Inflammatory macrophage treated with lipopolysaccharide for 1 hour (primary cell): ENCODE results near the gene FLII.
"Not testable (repeated sequence)": the region's sequence is repeated elsewhere in the genome, so short reads cannot be mapped to it uniquely, and the experiment has no call there.

ENCODE experiments used
- DNase-seq, 2 donors: peaks; one replicate each; pipeline ENCODE4 v3.0.0-alpha.2; 2020 to 2022

Gene FLII

DNA sequence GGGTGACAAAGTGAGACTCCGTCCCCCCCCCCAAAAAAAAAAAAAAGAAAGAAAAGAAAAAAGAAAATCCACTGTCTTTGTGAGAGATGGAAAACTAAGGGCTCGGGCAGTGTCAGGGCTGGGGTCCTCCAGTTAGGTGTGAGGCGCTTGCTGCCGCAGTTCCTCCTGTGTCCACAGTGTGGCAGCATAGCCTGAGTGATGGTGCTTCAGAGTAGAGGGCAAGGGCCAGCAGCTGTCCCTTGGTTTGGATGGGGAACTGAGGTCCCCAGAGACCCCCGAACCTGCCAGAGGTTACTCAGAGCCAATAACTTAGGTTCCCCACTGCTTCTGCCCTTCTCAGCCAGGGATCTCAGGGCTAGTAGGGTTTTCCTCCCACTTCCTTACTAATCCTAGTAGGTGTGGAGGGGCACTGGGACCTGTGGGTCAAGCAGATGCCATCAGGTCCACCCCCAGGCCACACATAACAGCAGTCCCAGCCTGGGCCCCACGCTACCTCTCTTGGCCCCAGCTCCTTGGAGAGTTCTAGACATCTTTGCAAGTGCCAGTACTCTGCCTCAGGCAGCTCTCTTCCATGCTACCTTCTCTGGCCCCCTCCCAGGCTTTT lies 41.0 kb downstream of the FLII start:
- DNase-seq = peak; percentile 30 to 85

DNA sequence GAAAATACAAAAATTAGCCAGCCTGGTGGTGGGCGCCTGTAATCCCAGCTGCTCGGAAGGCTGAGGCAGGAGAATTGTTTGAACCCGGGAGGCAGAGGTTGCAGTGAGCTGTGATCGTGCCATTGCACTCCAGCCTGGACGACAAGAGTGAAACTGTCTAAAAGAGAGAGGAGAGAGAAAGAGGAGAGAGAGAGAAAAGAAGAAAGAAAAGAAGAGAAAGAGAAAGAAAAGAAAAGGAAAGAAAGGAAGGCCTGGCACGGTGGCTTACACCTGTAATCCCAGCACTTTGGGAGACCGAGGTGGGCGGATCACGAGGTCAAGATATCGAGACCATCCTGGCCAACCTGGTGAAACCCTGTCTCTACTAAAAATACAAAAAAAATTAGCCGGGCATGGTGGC lies 41.6 kb downstream of the FLII start:
- not testable (repeated sequence) for DNase-seq

DNA sequence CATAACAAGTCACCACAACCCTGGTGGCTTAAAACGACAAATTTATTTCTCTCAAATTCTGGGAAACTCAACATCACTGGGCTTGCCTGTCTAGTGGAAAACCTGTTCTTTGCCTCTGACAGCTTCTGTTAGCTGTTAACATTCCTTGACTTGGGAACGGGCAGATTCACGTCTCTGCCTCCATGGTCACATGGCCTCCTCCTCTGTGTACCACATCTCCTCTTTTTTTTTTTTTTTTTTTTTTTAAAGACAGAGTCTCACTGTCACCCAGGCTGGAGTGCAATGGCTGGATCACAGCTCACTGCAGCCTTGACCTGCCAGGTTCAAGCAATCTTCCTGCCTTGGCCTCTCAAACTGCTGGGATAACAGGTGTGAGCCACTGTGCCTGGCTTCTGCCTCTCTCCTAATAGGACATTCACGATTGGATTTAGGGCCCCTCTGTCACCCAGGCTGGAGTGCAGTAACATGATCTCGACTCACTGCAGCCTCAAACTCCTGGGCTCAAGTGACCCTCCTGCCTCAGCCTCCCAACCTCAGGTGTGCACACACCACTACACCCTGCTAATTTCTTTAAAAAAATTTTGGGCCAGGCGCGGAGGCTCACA lies 44.8 kb downstream of the FLII start:
- no peak for DNase-seq

DNA sequence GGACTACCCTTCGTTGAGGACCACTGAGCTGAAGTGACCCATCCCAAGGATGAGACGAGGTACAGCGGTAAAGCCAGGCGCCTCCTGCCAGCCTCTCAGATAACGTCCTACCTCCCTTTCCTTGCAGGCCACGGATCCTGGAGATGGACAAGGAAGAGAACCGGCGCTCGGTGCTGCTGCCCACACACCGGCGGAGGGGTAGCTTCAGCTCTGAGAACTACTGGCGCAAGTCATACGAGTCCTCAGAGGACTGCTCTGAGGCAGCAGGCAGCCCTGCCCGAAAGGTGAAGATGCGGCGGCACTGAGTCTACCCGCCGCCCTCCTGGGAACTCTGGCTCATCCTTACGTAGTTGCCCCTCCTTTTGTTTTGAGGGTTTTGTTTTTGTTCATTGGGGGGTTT lies 50.4 kb downstream of the FLII start:
- no peak for DNase-seq

DNA sequence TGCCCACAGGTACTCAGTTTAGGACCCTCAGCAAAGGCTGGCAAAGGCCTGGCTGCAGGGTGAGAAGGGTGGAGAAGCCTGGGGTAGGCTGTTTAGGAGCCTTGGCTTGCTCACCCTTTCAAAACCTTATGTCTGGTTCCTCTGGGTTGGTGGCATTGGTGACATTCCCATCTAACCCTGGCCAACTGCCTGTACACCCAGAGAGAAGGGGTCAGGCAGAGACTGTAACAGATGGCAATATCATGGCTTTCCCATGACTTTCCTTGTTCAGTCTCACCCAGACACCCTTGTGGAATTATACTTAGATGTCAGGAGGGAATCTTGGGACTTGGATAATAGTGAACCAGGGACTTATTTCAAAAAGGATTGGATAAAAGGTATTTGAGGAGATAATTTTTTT lies 51.6 kb downstream of the FLII start:
- DNase-seq = no peak

DNA sequence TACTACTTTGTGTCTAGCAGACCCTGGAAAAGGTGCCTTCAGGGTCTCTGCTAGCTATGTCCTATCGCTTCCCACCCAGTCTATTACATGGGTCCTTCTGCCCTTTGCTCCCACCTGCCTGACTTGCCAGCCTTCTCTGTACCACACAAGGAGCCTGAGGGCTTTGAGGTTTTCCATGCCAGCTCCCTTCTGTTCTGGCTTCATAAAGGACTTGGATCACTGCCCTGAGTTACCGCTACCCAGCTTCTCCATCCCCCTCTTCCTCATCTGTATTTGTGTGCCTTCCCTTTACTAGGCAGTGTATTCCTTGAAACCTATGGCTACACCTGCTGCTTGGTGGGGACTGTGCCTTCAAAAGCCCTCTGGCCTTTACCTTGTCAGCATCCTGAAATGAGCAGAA lies 52.7 kb downstream of the FLII start:
- no peak for DNase-seq

DNA sequence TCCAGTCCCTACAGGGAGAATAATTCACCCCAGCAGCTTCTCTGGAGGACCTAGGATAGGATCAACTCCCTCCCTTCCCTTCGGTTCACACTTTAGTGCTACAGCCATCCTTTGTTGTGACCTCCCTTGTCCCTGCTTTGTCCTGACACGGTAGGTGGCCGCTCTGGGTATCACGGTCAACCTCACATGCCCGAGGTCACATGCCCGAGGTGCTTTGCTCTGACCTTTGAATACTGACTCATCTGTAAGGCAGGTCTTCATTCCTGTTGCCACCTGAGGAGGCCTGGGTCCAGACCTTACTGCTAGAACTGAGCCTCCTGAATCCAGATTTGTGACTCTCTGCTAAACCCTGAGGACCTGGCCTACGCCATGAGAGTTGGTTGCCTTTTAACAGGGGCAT lies 55.2 kb downstream of the FLII start:
- no peak for DNase-seq

DNA sequence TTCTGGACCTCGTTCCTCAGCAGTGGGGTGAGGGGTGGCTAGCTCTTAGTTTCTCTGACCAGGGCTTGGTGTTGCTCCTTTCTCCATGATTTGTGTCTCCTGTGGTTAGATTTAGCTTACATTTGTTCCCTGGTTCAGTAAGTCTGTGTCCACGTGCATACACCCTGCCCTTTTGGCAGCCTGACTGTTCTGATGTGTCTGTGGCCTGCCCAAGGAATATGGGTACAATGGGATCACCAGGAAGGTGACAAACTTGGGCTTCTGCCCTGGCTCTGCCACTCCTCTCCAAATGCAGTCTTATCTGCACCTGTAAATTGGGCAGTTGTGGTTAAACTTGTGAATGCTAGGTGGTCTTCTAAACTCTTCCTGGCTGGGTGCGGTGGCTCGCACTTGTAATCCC lies 57.4 kb downstream of the FLII start:
- DNase-seq = no peak

DNA sequence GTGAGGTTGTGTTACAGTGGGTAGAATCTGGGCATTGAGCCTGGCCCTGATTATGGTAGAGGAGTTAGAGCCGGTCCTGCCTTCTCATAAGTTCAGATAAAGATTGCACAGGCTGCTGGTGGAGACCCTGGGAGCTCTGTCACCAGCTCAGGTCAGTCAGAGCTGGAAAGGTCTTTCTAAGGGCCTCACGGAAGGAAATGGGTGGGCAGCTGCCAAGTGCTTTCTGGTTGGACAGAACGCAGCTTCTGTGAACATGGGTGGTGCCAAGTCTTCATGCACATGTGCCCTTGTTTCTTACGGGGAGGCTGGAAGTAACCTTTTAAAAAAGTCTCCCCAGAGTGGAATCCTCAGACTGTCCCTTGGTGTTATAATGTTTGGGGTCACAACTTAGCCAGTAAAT lies 60.0 kb downstream of the FLII start:
- no peak for DNase-seq

DNA sequence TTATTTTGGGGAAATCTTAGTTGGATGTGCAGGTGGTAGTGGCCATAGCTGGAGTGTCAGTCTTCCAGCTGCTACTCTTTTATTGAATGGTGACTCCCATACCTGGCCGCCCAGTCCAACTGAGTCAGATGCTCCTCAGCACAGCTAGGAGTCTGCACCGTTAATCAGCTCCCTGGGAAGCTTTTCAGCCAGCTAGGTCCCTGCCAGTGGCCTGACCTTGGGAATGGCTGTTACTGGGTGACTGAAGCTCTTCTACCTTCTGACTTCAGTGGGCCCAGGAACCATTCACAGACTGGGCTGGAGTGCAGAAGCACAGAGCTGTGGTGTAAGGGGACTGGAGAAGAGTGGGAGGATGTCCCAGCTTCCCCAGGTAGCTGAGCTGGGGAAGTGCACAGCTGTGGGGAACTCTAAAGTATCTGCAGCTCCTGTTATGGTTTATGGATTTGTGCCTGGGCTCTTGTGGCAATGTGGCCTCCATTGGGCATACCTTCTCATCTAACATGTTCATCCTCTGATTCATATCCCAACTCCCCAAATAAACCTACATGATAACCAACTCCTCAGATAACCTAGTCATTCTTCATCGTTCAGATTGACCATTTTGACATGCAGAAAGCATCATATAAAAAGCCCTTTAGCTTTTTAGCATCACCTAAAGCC lies 60.9 kb downstream of the FLII start:
- DNase-seq = no peak

DNA sequence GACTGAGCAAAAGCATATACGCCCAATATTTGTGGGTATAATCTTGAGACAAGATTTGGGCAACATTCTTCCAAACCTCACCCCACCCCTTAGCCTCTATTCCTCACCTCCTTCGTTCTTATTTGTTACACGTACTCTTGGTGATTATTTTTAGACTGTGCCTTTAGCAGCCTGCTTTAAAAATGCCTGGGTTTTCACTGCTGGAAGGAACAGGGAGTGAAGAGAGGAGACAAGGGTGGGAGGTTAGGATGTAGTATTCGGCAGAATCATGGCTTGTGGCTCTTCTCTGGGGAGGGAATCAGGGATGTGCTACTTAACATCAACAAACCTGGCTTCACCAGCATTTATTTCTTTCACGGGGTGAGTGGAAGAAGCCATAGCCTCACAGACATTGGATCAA lies 63.3 kb downstream of the FLII start:
- DNase-seq = no peak
